HG03025 (cell line): ENCODE data around the gene EFL1.
A peak's percentile ranks its signal among the peaks of the same experiment; 100 is the strongest.
"Not testable (repeated sequence)": the region's sequence is repeated elsewhere in the genome, so short reads cannot be mapped to it uniquely, and the experiment has no call there.

Source experiments
- ATAC-seq: cut with Tn5 transposase; IDR thresholded peaks from one replicate; pipeline ENCODE4 v1.9.1; 2021; ENCODE audit warnings: mild to moderate bottlenecking, moderate library complexity; ENCODE audit not compliant: unreplicated experiment, low FRiP score

EFL1 gene

GRCh38 chr15:82282386-82282785, 19.9 kb upstream of the EFL1 start:
- ATAC-seq = not testable (repeated sequence)

GRCh38 chr15:82281276-82281675, 18.7 kb upstream of the EFL1 start:
- ATAC-seq = not testable (repeated sequence)

GRCh38 chr15:82275410-82275809, 12.9 kb upstream of the EFL1 start:
- ATAC-seq = no peak

- no peak for ATAC-seq
Measured at GRCh38 chr15:82272154-82272553, 9.6 kb upstream of the EFL1 start.

GRCh38 chr15:82268454-82268853, 5.9 kb upstream of the EFL1 start:
- ATAC-seq = not testable (repeated sequence)

GRCh38 chr15:82267137-82267536, 4.6 kb upstream of the EFL1 start:
- not testable (repeated sequence) for ATAC-seq

- no peak for ATAC-seq
Measured at GRCh38 chr15:82263350-82263749, 816 bp upstream of the EFL1 start.

GRCh38 chr15:82261566-82262421, 740 bp downstream of the EFL1 start:
- peak; percentile 13 for ATAC-seq

- ATAC-seq = not testable (repeated sequence)
Measured at GRCh38 chr15:82248261-82248660, 14.3 kb downstream of the EFL1 start.

GRCh38 chr15:82245956-82246355, 16.6 kb downstream of the EFL1 start:
- ATAC-seq = not testable (repeated sequence)

- not testable (repeated sequence) for ATAC-seq
Measured at GRCh38 chr15:82243644-82244043, 18.9 kb downstream of the EFL1 start.

- not testable (repeated sequence) for ATAC-seq
Measured at GRCh38 chr15:82241836-82242499, 20.6 kb downstream of the EFL1 start.

GRCh38 chr15:82239685-82240391, 22.7 kb downstream of the EFL1 start:
- ATAC-seq = no peak

- not testable (repeated sequence) for ATAC-seq
Measured at GRCh38 chr15:82237944-82238534, 24.5 kb downstream of the EFL1 start.

GRCh38 chr15:82231842-82232241, 30.7 kb downstream of the EFL1 start:
- no peak for ATAC-seq

- no peak for ATAC-seq
Measured at GRCh38 chr15:82231233-82231632, 31.3 kb downstream of the EFL1 start.

- ATAC-seq = no peak
Measured at GRCh38 chr15:82228750-82229149, 33.8 kb downstream of the EFL1 start.

- not testable (repeated sequence) for ATAC-seq
Measured at GRCh38 chr15:82221535-82221934, 41.0 kb downstream of the EFL1 start.

GRCh38 chr15:82216092-82216491, 46.4 kb downstream of the EFL1 start:
- not testable (repeated sequence) for ATAC-seq

GRCh38 chr15:82212201-82212600, 50.3 kb downstream of the EFL1 start:
- not testable (repeated sequence) for ATAC-seq
